ENCODE measurements around the gene AKNA.

AKNA gene

GRCh38 chr9:114416906-114417305 is 29.1 kb upstream of the AKNA start:
- DNase-seq = no peak

- no peak for DNase-seq
These were observed 28.5 kb upstream of the AKNA start for GRCh38 chr9:114416290-114416689.

GRCh38 chr9:114414346-114414745 is 26.6 kb upstream of the AKNA start:
- no peak for DNase-seq

- DNase-seq = no peak
These were observed 26.1 kb upstream of the AKNA start for GRCh38 chr9:114413861-114414301.

GRCh38 chr9:114412048-114412683 is 24.4 kb upstream of the AKNA start:
- no peak for DNase-seq

DNA sequence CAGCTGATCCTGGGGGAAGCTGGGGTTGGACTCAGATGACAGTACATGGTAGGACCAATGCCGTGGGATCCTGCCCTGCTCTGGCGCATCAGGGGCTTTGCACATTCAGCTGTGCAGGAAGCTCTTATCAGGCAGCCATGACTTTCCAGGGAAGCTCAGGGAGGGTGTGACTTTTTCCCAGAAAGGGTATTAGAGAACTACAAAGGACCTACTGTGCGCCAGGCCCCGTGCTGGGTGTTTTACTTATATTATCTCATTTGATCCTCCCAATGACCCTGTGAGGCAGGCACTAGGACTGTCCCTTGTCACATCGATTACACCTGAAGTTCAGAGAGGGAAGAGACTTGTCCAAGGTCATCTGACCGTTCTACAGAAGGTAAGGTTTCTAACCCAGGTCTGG is 23.7 kb upstream of the AKNA start:
- DNase-seq = no peak

- no peak for DNase-seq
These were observed 23.1 kb upstream of the AKNA start for GRCh38 chr9:114410910-114411309.

DNA sequence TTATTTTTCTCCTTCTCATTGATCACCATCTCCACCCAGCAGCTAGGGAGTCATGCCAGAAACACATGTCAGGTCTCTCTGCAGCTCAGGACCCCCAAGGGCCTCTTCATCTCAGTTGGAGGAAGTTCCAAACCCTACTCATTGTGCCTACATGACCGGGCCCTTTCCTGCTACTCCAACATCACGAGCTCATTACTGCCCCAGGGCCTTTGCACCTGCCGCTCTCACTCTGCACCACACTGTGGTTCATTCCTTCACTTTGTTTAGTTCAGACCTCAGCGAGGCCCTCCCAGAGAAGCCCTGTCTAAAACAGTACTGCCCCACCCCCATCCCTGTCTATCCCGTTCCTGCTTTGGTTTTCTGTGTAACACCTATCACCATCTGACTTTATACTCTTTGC is 22.1 kb upstream of the AKNA start:
- DNase-seq = no peak

GRCh38 chr9:114409103-114409780 is 21.5 kb upstream of the AKNA start:
- DNase-seq = no peak

DNA sequence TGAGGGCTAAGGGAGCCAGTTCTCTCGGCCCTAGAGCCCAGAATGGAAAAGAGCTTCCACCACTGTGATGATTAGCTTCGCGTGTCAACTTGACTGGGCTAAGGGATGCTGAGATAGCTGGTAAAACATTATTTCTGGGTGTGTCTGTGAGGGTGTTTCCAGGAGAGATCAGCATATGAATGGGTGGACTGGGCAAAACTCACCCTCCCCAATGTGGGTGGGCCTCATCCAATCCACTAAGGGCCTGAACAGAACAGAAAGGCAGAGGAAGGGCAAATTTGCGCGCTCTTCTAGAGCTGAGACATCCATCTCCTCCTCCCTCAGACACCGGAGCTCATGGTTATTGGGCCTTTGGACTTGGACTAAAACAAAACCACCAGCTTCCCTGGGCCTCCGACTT is 20.9 kb upstream of the AKNA start:
- DNase-seq = no peak

GRCh38 chr9:114407889-114408288 is 20.1 kb upstream of the AKNA start:
- DNase-seq = no peak

DNA sequence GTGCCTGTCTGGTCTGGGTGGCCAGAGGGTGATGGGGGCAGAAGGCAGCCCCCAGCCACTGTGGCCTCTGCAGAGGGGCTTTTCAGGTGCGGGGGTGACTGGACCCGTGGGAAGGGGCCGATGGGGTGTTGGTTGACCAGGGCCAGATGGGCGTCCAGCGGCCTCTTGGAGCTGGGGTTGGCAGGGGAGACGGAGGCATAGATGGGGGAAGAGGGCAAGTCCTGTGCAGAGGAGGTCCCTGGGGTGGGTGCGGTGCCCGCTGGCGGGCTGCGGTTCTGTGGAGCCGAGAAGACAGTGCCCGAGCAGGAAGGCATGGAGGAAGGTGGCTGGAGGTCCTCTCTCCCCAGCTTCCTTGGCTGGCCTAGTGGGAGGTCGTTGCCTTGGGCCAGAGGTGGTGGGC is 18.7 kb upstream of the AKNA start:
- no peak for DNase-seq

GRCh38 chr9:114405294-114406034 is 17.7 kb upstream of the AKNA start:
- DNase-seq = peak; percentile 81

GRCh38 chr9:114404531-114404930 is 16.7 kb upstream of the AKNA start:
- DNase-seq = no peak

DNA sequence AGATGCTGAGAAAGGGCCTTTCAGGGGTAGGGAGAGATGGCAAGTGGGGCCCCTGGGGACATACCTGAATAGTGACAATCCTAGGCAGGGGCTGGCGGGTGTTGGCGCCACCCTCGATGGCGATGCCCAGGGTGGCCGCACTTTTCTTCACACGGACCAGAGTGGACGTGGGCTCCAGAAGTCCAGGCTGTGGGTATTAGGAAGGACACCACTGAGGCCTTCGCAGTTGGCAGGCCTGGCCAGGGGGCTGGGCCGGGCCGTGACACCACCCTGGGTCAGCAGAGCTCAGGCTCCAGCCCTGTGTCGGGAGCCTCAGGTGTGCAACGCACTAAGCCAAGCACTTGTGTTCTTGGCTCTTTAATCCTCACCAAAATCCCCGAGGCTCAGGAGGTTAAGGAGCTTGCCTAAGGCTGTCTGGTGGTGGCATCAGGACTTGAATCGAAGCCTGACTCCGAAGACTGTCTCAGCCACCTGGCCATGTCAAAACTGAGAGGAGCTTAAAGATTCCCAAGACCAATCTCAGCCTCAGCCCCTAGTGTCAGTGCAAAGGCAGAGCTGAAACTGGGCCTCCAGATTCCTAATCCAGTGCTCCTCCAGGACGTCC is 15.5 kb upstream of the AKNA start:
- no peak for DNase-seq

DNA sequence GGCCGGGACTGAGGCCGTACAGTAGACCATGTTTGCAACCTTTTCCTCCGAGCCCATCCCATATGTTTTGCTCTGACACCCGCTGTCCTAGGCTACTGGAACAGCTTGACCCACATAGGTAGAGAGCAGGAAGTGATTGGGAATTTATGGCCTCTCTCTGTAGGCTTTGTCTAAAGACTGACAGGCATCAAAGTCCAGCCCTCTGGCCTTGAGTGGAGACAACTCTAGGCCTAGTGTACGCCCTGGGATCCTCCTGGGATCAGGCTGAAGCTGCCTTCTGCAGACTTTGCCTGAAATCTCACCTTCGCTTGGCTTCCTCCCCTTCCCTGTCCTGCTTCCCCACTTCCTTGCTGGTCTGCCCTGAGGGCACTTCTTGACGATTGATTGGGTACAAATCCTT is 13.6 kb upstream of the AKNA start:
- no peak for DNase-seq

GRCh38 chr9:114400772-114401171 is 13.0 kb upstream of the AKNA start:
- DNase-seq = no peak

- DNase-seq = no peak
These were observed 12.4 kb upstream of the AKNA start for GRCh38 chr9:114400219-114400618.

GRCh38 chr9:114399381-114399780 is 11.6 kb upstream of the AKNA start:
- no peak for DNase-seq

- DNase-seq = peak; percentile 96
These were observed 10.2 kb upstream of the AKNA start for GRCh38 chr9:114397848-114398605.

- no peak for DNase-seq
These were observed 9.6 kb upstream of the AKNA start for GRCh38 chr9:114397219-114397847.

DNA sequence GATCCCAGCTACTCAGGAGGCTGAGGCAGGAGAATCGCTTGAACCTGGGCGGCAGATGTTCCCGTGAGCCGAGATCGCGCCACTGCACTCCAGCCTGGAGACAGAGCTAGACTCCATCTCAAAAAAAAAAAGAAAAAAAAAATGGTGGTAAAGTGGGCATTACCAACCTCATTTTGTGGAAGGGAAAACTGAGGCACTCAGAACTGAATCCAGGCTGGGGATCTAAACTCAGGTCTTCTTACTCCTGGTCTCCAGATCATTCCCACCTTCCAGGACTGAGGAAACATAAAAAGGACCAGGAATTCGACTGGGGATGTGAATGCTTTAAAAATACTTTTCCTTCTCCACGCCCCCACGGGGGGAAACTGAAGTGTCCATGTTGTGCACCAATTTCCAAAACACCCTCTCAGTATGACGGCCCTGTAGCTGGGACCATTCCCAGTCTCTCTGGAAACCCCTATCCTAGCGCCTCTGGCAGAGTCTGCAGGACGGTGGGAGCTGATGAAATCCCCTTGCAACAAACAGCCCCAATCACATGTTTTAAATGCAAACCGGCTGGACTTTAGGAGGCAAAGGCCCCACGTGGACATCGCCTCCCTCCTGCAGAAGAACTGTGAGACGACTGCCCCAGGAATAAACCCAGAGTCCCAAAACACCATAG is 8.9 kb upstream of the AKNA start:
- DNase-seq = no peak
